Measurements from ENCODE around the gene NPY. TPM values are rescaled to one million over a fixed set of nuclear protein-coding genes. Genes with fewer than 3 reads are reported as not detected.
"Not testable (repeated sequence)": the region's sequence is repeated elsewhere in the genome, so short reads cannot be mapped to it uniquely, and the experiment has no call there.

The NPY gene
- not detected for total RNA-seq

DNA sequence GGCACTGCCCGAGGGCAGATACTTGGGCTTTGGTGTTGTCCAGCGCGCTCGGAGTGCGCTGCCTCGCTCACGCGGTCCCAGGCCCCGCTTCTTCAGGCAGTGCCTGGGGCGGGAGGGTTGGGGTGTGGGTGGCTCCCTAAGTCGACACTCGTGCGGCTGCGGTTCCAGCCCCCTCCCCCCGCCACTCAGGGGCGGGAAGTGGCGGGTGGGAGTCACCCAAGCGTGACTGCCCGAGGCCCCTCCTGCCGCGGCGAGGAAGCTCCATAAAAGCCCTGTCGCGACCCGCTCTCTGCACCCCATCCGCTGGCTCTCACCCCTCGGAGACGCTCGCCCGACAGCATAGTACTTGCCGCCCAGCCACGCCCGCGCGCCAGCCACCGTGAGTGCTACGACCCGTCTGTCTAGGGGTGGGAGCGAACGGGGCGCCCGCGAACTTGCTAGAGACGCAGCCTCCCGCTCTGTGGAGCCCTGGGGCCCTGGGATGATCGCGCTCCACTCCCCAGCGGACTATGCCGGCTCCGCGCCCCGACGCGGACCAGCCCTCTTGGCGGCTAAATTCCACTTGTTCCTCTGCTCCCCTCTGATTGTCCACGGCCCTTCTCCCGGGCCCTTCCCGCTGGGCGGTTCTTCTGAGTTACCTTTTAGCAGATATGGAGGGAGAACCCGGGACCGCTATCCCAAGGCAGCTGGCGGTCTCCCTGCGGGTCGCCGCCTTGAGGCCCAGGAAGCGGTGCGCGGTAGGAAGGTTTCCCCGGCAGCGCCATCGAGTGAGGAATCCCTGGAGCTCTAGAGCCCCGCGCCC is at the start of gene NPY:
Gene NPY, plus strand, starts transcription at position 294 of the 802 bp plus-strand sequence. CDS start 1,051 bp downstream, outside the sequence.
- DNase-seq, result no peak

DNA sequence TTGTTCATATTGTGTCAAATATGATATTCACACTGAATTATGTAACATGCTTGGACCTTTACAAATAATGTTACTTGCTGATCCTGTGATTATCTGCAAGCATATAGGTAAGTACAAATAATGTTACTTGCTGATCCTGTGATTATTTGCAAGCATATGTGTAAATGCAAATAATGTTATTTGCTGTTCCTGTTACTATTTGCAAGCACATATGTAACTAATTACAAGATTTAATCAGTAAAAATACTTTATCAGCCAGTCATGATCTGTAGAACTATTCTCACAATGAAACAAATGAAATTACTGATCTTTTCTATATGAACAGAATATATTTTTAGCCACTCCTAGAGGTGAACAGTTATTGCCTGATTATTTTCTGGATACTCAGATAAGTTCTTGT is 44.7 kb upstream of the NPY start:
- no peak for DNase-seq

- no peak for DNase-seq
Observed at GRCh38 chr7:24241206-24241605, 42.8 kb upstream of the NPY start.

DNA sequence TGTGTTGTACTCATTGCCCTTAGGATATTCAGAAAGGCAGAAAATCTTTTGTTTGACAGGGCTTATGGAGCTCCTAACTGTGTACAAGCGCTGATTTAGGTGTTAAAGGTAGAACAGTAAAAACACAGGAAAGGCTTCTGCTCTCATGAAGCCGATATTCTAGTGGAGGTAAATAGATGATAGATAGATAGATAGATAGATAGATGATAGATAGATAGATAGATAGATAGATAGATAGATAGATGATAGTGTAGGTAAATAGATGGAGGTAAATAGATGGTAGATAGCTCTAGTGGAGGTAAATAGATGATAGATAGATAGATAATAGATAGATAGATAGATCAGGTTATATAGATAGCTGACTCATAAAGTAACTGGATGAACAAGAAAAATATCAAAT is 39.4 kb upstream of the NPY start:
- DNase-seq, result no peak

DNA sequence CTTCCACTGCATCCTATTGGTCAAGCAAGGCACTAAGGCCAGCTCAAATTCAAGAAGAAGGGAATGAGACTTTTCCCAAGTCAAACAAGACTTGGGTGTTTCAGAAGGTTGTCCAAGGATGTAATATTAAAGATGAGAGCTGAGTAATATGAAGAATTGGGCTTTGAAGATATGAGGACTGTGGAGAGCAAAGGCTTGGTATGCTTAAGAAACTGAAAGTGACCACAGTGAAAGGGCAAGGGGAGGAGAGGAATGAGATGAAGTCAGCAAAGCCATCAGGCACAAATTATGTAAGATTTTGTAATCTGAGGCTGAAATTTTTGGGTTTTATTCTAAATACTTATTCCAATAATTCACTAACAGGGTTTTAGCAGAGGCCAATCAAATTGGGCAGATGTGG is 38.6 kb upstream of the NPY start:
- no peak for DNase-seq

GRCh38 chr7:24249266-24249665 is 34.7 kb upstream of the NPY start:
- DNase-seq, result no peak

DNA sequence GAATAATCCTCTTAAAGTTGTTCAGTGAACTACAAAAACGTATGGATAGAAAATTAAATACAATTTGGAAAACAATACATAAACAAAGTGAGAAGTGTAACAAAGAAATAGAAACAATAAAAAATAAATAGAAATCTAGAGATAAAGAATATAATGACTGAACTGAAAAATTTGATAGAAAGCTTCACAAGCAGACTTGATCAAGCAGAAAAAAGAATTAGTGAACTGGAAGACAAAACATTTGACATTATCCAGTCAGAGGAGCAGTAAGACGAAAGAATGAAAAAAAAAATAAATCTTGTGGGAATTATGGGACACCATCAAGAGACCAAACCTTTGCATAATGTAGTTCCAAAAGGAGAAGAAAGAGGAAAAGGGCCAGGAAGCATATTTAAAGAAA is 32.4 kb upstream of the NPY start:
- DNase-seq, result no peak

DNA sequence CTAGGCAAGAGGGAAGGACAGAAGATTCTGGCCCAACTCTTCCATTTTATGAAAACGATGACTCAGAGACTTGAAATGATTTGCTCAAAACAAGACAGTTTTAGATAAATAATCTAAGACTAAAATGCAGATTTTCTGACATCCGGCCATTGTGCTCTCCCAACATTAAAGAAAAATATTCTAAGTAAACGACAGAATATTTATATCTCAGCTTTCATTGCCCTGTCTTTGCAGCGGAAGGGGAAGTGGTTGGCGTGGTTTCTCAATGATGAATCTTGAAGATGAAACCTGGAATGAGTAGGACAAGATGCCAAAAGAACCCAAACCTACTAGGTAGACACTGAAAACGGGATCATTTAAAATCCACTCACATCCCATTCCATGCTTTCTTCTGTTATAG is 28.9 kb upstream of the NPY start:
- DNase-seq, result no peak

- DNase-seq, result not testable (repeated sequence)
Observed at GRCh38 chr7:24258324-24258723, 25.7 kb upstream of the NPY start.

GRCh38 chr7:24271938-24272337 is 12.1 kb upstream of the NPY start:
- no peak for DNase-seq

- DNase-seq, result no peak
Observed at GRCh38 chr7:24279512-24279911, 4.5 kb upstream of the NPY start.

GRCh38 chr7:24283554-24283896 is 465 bp upstream of the NPY start:
- DNase-seq, result no peak

DNA sequence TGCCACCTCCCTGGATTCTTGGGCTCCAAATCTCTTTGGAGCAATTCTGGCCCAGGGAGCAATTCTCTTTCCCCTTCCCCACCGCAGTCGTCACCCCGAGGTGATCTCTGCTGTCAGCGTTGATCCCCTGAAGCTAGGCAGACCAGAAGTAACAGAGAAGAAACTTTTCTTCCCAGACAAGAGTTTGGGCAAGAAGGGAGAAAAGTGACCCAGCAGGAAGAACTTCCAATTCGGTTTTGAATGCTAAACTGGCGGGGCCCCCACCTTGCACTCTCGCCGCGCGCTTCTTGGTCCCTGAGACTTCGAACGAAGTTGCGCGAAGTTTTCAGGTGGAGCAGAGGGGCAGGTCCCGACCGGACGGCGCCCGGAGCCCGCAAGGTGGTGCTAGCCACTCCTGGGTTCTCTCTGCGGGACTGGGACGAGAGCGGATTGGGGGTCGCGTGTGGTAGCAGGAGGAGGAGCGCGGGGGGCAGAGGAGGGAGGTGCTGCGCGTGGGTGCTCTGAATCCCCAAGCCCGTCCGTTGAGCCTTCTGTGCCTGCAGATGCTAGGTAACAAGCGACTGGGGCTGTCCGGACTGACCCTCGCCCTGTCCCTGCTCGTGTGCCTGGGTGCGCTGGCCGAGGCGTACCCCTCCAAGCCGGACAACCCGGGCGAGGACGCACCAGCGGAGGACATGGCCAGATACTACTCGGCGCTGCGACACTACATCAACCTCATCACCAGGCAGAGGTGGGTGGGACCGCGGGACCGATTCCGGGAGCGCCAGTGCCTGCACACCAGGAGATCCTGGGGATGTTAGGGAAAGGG is 913 bp downstream of the NPY start:
- DNase-seq, result no peak

GRCh38 chr7:24290004-24290641 is 6.1 kb downstream of the NPY start:
- DNase-seq, result no peak

GRCh38 chr7:24291271-24291670 is 7.3 kb downstream of the NPY start:
- DNase-seq, result no peak

GRCh38 chr7:24297362-24297761 is 13.4 kb downstream of the NPY start:
- no peak for DNase-seq

DNA sequence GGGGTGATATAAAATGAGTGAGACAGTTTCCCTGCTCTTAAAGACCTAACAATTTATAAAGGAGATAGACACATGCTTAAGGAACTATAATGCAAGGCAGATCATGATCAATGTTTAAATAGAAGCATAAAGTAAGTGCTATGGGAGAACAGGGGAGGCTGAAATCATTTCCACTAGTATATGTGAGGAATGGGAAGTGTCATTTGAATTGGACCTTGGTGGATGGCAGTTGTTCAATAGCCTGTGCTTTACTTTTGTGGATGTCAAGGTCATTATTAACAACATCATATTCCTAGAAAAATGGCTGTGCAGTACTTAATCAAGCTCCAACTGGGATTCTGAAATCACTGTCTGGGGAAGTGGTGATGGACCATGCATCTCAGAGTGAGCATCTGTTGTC is 14.7 kb downstream of the NPY start:
- no peak for DNase-seq

- no peak for DNase-seq
Observed at GRCh38 chr7:24299192-24299591, 15.2 kb downstream of the NPY start.

- no peak for DNase-seq
Observed at GRCh38 chr7:24301703-24302102, 17.7 kb downstream of the NPY start.

GRCh38 chr7:24304494-24305095 is 20.6 kb downstream of the NPY start:
- DNase-seq, result no peak

DNA sequence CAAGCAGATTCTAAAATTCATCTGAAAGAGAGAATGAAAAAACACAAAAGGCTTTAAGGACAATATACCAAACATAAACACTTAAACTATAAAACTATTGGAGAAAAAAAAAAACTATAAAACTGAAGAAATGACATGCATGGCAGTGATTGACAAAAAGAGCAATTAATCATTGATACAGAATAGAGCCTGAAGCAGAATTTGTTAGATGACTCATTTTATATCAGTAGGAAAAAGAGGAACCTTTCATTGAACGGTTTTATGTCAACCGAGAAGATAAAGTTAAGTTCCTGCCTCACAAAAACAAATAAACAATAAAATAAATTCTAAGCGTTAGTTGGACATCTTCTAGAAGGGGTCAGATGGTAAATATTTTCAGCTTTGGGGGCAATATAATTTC is 23.3 kb downstream of the NPY start:
- DNase-seq, result no peak

- DNase-seq, result no peak
Observed at GRCh38 chr7:24312588-24312987, 28.6 kb downstream of the NPY start.

- no peak for DNase-seq
Observed at GRCh38 chr7:24313777-24314176, 29.8 kb downstream of the NPY start.
